Fibroblast of lung (primary cell): ENCODE measurements around the gene CCR7. TPM values are rescaled to one million over a fixed set of nuclear protein-coding genes. Genes with fewer than 3 reads are reported as not detected.
"Not testable (repeated sequence)": the region's sequence is repeated elsewhere in the genome, so short reads cannot be mapped to it uniquely, and the experiment has no call there.

Source experiments
- DNase-seq, 2 donors: peaks; one replicate each; pipeline versions ENCODE4 v3.0.0 to v3.0.0-alpha.2; 2010; ENCODE audit warnings: low read depth in 2 of 2
- H2AFZ ChIP-seq: 2 replicates; pipeline ENCODE4 v1.5.1; 2012; ENCODE audit warnings: low read length, control low read depth, inconsistent platforms
- H3K27ac ChIP-seq: 2 replicates; pipeline ENCODE4 v1.5.1; 2011; ENCODE audit warnings: low read length, control low read depth; ENCODE audit not compliant: insufficient read depth
- H3K27me3 ChIP-seq: 2 replicates; pipeline ENCODE4 v1.5.1; 2011; ENCODE audit warnings: mild to moderate bottlenecking, low read length; ENCODE audit not compliant: control insufficient read depth, insufficient read depth
- H3K36me3 ChIP-seq: 2 replicates; pipeline ENCODE4 v1.5.1; 2011; ENCODE audit warnings: low read length; ENCODE audit not compliant: control insufficient read depth, insufficient read depth
- H3K4me1 ChIP-seq: 2 replicates; pipeline ENCODE4 v1.5.1; 2011; ENCODE audit warnings: low read length; ENCODE audit not compliant: control insufficient read depth, insufficient read depth; ENCODE audit errors: extremely low read depth
- H3K4me2 ChIP-seq: 2 replicates; pipeline ENCODE4 v1.5.1; 2011; ENCODE audit warnings: low read length, control low read depth; ENCODE audit not compliant: insufficient read depth; ENCODE audit errors: extremely low read depth
- H3K4me3 ChIP-seq, 4 experiments: fragments of 200-600 bp in 1 of 4; sonication (generic) in 1 of 4; replicated peaks in 1 of 4; 2 replicates each; pipeline ENCODE4 v1.5.1; 2011 to 2016; ENCODE audit warnings: low read length in 4 of 4, low read depth in 3 of 4, mild to moderate bottlenecking in 3 of 4, control low read depth in 2 of 4, inconsistent platforms in 1 of 4, mixed read lengths in 1 of 4; ENCODE audit not compliant: insufficient read depth in 1 of 4; ENCODE audit errors: control extremely low read depth in 1 of 4
- H3K79me2 ChIP-seq: 2 replicates; pipeline ENCODE4 v1.5.1; 2012; ENCODE audit warnings: mild to moderate bottlenecking, low read length, inconsistent platforms; ENCODE audit not compliant: control insufficient read depth, insufficient read depth
- H3K9ac ChIP-seq: 2 replicates; pipeline ENCODE4 v1.5.1; 2011; ENCODE audit warnings: mild to moderate bottlenecking, low read length, control low read depth; ENCODE audit not compliant: insufficient read depth
- H3K9me3 ChIP-seq: 2 replicates; pipeline ENCODE4 v1.5.1; 2012; ENCODE audit warnings: low read depth, low read length; ENCODE audit not compliant: control insufficient read depth, insufficient read depth
- H4K20me1 ChIP-seq: 2 replicates; pipeline ENCODE4 v1.5.1; 2011; ENCODE audit warnings: low read length; ENCODE audit not compliant: control insufficient read depth, insufficient read depth; ENCODE audit errors: extremely low read depth
- EZH2 ChIP-seq: IDR thresholded peaks from 2 replicates; pipeline ENCODE4 v1.5.1; 2012; ENCODE audit warnings: low read length, control low read depth, mild to moderate bottlenecking; ENCODE audit errors: missing control alignments
- polyA plus RNA-seq, 2 donors: library from polyadenylated mRNA; depleted of rRNA in 1 of 2; stranded (reverse) in 1 of 2; unstranded in 1 of 2; fragments of >200 nt; gene quantifications; 2 replicates each; pipeline ENCODE4 v1.2.1, GENCODE V29; 2011 to 2012; ENCODE audit warnings: missing spikeins in 1 of 2
- total RNA-seq: library from RNA; depleted of rRNA; stranded (reverse); fragments of >200 nt; gene quantifications from 2 replicates; pipeline ENCODE4 v1.2.1, GENCODE V29; 2014
- TF ChIP-seq, protein P1 (sequence below), 2 donors: IDR thresholded peaks in 1 of 2; conservative IDR thresholded peaks in 1 of 2; 1 replicate in 1 of 2; 2 replicates in 1 of 2; pipeline ENCODE4 v1.5.1; 2011 to 2012; ENCODE audit warnings: low read length in 2 of 2, control low read depth in 1 of 2, inconsistent platforms in 1 of 2, low read depth in 1 of 2, mild to moderate bottlenecking in 1 of 2

Gene CCR7
- total and polyA plus RNA-seq, 2 donors (not counting 1 experiment from before 2014, with no cell fraction given): under 0.01 to 0.10 TPM

DNA sequence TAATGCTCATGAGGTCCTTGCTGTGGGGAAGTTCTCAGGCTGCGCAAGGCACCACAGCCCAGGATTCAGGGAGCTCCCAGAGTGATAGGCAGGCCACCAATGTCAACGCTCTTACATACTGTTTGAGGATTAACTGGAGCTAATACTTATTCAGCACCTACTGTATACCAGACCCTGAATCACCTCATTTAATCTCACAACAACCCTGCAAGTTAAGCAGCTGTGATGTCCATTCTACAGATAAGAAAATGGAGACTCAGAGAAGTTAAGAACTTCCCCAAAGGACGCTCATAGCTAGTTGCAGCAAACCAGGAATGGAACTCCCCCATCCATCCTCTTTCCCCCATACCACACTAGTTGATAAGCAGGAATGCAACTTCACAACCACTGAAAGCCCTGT lies 25.5 kb upstream of the CCR7 start:
- no peak for DNase-seq
- Histone ChIP-seq H3K4me1 (no peaks in the 10 kb centered on the region), H3K4me2 (no peak overlapping the region), H3K9ac (no peak overlapping the region), H3K36me3 (no peaks in the 10 kb centered on the region), H3K79me2 (no peaks in the 10 kb centered on the region), H3K27ac (no peak overlapping the region), H2AFZ (no peak overlapping the region), H4K20me1 (no peaks in the 10 kb centered on the region), H3K4me3 (no peak overlapping the region), H3K27me3 (peaks cover 9% of the 10 kb centered on the region), H3K9me3 (no peaks in the 10 kb centered on the region)
- TF ChIP-seq, protein P1, sequence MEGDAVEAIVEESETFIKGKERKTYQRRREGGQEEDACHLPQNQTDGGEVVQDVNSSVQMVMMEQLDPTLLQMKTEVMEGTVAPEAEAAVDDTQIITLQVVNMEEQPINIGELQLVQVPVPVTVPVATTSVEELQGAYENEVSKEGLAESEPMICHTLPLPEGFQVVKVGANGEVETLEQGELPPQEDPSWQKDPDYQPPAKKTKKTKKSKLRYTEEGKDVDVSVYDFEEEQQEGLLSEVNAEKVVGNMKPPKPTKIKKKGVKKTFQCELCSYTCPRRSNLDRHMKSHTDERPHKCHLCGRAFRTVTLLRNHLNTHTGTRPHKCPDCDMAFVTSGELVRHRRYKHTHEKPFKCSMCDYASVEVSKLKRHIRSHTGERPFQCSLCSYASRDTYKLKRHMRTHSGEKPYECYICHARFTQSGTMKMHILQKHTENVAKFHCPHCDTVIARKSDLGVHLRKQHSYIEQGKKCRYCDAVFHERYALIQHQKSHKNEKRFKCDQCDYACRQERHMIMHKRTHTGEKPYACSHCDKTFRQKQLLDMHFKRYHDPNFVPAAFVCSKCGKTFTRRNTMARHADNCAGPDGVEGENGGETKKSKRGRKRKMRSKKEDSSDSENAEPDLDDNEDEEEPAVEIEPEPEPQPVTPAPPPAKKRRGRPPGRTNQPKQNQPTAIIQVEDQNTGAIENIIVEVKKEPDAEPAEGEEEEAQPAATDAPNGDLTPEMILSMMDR (conservative IDR thresholded peaks at IDR 0.05 in 1 of 2, IDR thresholded peaks at IDR 0.05 in 1 of 2; ENCODE audit: low read depth in 1 of 2, low read length in 2 of 2): no peak

DNA sequence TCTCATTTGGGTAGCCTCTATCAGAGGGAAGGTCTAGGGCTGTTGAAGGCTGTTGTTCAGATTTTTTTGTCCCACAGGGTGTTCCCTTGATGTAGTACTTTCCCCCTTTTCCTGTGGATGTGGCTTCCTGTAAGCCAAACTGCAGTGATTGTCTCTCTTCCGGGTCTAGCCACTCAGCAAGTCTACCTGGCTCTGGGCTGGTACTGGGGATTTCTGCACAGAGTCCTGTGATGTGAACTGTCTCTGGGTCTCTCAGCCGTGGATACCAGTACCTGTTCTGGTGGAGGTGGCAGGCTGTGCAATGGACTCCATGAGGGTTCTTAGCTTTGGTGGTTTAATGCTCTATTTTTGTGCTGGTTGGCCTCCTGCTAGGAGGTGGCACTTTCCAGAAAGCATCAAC lies 23.3 kb upstream of the CCR7 start:
- no peak overlapping the region for H3K9ac ChIP-seq
- H3K27ac ChIP-seq: no peak overlapping the region
- H3K27me3 ChIP-seq: peaks cover 9% of the 10 kb centered on the region
- H3K79me2 ChIP-seq: no peaks in the 10 kb centered on the region
- H3K4me3 ChIP-seq: no peak overlapping the region
- no peak overlapping the region for H2AFZ ChIP-seq
- no peaks in the 10 kb centered on the region for H3K4me1 ChIP-seq
- H3K9me3 ChIP-seq: no peaks in the 10 kb centered on the region
- H3K36me3 ChIP-seq: no peaks in the 10 kb centered on the region
- no peaks in the 10 kb centered on the region for H4K20me1 ChIP-seq
- TF ChIP-seq, protein P1 (conservative IDR thresholded peaks at IDR 0.05 in 1 of 2, IDR thresholded peaks at IDR 0.05 in 1 of 2; ENCODE audit: low read depth in 1 of 2, low read length in 2 of 2): no peak
- no peak for TF ChIP-seq EZH2
- H3K4me2 ChIP-seq: no peak overlapping the region
- DNase-seq: no peak

DNA sequence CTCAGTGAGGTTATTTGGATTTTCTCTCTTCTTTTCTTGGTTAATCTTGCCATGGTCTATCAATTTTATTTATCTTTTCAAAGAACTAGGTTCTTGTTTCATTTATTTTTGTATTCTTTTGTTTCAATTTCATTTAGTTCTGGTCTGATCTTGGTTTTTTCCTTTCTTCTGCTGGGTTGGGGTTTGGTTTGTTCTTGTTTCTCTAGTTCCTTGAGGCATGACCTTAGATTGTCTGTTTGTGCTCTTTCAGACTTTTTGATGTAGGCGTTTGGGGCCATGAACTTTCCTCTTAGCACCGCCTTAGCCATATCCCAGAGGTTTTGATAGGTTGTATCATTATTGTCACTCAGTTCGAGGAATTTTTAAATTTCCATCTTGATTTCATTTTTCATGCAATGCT lies 21.0 kb upstream of the CCR7 start:
- H3K79me2 ChIP-seq, H3K9ac ChIP-seq, DNase-seq, H4K20me1 ChIP-seq, H3K4me3 ChIP-seq, H3K4me2 ChIP-seq, H3K27ac ChIP-seq, H3K4me1 ChIP-seq, H3K36me3 ChIP-seq, H2AFZ ChIP-seq, H3K9me3 ChIP-seq: not testable (repeated sequence)
- H3K27me3 ChIP-seq: peaks cover 17% of the 10 kb centered on the region

DNA sequence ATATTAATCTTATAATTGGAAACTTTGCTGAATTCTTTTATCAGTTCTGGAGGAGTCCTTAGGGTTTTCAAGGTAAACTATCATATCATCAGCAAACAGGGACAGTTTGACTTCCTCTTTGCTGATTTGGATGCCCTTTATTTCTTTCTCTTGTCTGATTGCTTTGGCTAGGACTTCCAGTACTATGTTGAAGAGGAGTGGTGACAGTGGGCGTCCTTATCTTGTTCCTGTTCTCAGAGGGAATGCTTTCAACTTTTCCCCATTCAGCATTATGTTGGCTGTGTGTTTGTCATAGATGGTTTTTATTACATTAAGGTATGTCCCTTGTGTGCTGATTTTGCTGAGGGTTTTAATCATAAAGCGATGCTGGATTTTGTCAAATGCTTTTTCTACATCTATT lies 19.7 kb upstream of the CCR7 start:
- H3K9me3 ChIP-seq, H2AFZ ChIP-seq, H3K79me2 ChIP-seq, H3K36me3 ChIP-seq, H3K27ac ChIP-seq, H3K4me2 ChIP-seq, H4K20me1 ChIP-seq, DNase-seq, H3K4me3 ChIP-seq, H3K4me1 ChIP-seq, H3K9ac ChIP-seq: not testable (repeated sequence)
- H3K27me3 ChIP-seq: peaks cover 13% of the 10 kb centered on the region
